Activated CD4-positive, alpha-beta T cell treated with anti-CD3 and anti-CD28 coated beads for 24 hours (primary cell): Measurements from ENCODE around the gene CD164.
"Not testable (repeated sequence)": the region's sequence is repeated elsewhere in the genome, so short reads cannot be mapped to it uniquely, and the experiment has no call there.

Source experiments
- DNase-seq, 2 donors: peaks; one replicate each; pipeline ENCODE4 v3.0.0-alpha.2; 2020; ENCODE audit warnings: low read depth in 2 of 2

CD164 gene

DNA sequence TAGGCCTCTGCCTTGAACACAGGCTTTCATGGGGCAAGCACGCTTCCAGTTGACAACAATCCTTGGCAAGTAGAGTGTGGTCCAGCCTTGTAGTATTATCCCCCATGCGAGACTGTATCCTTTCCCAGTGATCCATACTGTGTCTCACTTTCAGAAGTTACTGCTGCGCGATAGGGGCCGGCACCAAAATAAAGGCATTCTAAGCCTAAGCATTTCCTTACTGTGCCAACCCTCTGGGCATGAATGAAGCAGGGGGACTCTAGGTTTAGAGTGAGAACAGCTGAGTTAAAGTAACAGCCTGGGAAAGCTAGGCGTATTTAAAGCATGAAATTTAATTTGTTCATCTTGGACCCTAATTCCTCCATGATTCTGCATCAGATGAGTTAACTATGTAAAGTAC, 39.4 kb downstream of the CD164 start:
- no peak for DNase-seq

GRCh38 chr6:109342506-109342905, 39.8 kb downstream of the CD164 start:
- no peak for DNase-seq

DNA sequence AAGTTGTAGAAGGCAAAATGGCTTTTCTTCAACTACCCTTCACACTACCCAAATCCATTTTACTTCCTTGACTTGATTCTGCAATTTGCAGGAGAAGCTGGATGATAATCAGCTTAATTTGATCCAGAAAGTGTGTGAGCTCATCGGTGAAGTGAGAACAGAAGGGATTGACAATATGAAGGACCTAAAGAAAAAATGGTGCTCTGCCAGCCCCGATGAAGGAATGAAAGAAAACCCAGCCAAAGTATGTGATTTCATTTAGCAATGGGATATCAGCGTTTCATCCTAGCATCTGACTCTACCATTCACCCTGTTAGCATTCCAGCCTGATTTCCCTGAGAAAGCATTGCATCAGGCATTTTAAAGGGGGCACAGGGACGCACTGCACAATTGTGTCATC, 41.5 kb downstream of the CD164 start:
- no peak for DNase-seq

- DNase-seq: no peak
These were observed 42.2 kb downstream of the CD164 start for GRCh38 chr6:109339906-109340678.

DNA sequence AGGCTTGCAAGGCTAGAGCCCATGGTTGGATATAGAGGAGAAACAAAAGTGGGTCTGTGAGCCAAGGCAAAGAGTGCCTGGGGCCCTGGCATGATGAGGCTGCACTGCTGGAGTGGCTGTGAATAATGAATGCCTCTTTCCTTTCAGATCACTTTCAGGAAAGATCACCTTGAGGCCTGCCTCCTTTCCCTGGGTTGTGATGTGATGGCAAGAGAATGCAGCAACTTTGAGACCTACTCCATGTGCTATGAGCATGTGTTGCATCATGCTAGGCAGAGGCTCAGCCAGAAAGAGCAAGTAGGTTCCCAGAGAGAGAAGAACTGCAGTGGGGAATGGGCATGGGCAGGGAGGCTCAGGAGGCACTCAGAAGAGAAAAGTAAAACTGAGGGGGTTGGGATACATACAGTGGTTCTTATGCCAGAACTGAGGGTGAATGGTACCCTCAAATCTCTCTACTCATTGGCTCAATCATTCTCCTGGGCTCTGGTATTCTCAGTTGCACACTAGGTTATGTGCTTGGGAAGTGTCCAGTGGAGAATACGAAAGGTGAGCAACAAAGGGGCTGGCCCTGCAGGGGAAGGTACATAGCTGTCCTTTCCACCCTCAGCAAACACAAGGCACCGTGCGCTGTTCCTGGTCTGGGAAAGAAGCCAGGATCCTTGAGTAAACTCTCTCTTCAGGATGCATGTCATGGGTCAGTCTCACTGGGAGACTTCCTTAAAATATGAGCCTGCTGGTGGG, 45.9 kb downstream of the CD164 start:
- DNase-seq: no peak

GRCh38 chr6:109333870-109334269, 48.4 kb downstream of the CD164 start:
- DNase-seq: not testable (repeated sequence)

DNA sequence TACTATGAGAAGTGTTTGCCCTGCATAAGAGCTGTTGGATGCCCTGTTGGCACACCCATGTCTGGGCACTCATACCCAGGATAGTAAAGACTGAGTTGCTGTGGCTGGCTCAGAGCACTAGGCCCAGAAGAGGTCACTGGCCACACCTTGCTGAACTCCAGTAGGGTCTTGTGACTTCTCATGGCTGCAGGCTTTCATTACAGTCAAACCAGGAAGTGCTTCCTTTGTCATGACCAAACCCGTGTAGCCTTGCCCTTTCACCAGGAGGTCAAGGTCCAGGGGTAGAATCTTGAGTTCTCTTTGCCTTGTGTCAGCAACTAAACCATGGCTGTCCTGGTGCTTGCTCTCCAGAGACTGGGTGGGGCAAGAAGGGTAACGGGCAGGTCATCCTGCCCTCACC, 49.5 kb downstream of the CD164 start:
- DNase-seq: no peak

DNA sequence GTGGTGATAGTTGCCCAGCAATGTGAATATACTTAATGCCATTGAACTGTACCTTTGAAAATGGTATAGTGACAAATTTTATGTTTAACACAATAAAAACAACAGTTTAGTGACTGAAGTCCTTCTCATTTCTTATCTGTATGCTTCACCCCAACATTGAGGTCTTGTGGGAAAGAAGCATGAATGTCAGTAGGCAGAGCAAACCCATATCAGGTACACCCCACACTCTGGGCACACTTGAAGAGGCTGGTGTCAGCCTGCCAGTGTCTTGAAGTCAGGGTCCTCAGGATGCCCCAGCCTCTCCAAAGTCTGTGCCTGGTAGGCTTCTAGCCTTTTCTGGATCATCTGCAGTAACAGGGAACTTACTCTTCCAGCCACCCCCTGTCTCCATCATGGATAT, 51.2 kb downstream of the CD164 start:
- DNase-seq: no peak

DNA sequence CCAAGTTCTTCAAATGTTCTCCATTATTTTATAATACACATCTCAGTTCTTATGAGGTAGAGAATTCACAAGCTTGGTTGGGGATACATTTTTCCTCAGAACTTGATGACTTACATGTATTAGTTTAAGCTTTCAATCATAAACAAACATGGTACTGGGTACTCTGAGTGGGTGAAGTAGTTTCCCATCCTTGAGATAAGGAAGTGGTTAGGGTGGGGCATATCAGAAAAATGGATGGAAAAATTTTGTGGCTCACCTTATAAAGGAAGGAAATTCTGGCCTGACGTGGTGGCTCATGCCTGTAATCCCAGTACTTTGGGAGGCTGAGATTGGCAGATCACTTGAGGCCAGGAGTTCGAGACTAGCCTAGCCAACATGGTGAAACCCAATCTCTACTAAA, 52.0 kb downstream of the CD164 start:
- DNase-seq: no peak

DNA sequence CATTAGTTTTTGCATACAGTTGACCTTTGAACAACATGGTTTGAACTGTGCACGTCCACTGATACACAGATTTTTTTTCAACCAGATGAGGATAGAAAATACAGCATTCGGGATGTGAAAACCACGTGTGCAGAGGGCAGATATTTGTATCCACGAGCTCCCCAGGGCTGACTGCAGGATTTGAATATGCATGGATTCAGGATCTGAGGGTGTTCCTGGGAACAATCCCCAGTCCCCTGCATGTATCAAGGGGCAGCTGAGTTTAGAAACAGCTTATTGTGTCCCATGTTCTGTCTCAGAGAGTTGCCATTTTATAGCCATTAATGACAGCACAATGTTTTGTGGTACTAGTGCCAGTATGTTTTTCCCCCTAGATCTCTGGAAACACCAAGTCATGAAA, 53.6 kb downstream of the CD164 start:
- no peak for DNase-seq

DNA sequence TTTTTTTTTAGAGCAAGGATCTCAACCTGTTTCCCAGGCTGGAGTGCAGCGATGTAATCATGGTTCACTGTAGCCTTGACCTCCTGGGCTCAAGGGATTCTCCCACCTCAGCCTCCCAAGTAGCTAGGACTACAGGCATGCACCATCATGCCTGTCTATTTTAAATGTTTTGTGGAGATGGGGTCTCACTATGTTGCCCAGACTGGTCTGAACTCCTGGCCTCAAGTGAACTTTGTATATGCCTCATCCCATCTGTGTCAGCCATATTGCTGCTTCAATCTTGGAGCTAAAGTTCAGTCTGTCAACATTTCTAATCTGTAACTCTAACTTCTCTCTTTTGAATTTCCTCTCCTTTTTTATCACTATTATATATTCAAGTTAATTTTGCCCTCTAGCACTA, 54.3 kb downstream of the CD164 start:
- no peak for DNase-seq

- DNase-seq: no peak
These were observed 54.8 kb downstream of the CD164 start for GRCh38 chr6:109327491-109327890.

DNA sequence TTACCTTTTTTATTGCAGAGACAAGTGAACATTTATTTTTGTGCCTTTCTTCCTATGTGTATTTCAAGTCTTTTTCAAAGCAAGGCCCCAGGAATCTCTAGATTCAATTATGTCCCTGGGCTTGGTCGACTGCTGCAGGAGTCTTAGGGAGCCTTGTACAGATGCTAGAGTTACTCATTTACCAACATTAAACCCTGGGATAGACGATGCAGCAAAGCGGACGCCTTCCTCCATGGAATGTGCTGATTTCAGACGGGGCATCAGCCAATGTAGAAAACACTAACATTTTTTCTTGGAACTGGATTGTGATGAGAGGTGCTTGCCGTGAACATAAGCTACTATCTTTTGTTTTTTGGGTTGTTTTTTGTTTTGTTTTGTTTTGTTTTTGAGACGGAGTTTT, 55.9 kb downstream of the CD164 start:
- no peak for DNase-seq

GRCh38 chr6:109325400-109325801, 56.9 kb downstream of the CD164 start:
- DNase-seq: no peak

- no peak for DNase-seq
These were observed 59.0 kb downstream of the CD164 start for GRCh38 chr6:109323241-109323640.

DNA sequence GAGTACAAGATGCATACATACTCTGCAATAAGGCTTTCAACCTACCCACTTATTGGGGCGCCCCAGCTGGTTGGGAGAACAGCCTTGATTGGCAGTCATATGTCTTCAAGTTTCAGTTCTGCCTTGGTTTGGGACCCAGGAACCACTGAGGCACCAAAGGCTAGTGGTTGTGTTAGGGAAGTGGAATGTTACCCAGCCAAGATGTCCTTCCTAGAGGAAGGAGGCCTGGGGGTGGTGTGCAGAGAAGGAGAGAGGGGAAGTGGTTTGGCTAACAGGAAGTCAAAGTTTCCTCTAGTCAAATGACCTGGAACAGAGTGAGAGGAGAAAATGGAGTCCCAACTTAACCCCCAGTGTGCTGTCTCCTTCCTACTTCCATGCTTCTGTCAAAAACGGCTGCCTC, 59.4 kb downstream of the CD164 start:
- DNase-seq: no peak

DNA sequence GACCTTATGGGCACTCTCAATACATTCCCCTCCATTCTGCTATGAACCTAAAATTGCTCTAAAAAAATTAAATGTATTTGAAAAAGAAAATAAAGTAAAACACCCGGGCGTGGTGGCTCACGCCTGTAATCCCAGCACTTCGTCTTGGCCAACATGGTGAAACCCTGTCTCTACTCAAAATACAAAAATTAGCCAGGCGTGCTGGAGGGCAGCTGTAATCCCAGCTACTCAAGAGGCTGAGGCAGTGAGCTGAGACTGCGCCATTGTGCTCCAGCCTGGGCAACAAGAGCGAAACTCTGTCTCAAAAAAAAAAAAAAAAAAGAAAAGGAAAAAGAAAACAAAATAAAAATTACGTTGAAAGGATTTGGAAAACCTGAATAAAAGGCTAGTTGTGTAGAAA, 60.5 kb downstream of the CD164 start:
- no peak for DNase-seq

- DNase-seq: no peak
These were observed 62.2 kb downstream of the CD164 start for GRCh38 chr6:109320072-109320471.

DNA sequence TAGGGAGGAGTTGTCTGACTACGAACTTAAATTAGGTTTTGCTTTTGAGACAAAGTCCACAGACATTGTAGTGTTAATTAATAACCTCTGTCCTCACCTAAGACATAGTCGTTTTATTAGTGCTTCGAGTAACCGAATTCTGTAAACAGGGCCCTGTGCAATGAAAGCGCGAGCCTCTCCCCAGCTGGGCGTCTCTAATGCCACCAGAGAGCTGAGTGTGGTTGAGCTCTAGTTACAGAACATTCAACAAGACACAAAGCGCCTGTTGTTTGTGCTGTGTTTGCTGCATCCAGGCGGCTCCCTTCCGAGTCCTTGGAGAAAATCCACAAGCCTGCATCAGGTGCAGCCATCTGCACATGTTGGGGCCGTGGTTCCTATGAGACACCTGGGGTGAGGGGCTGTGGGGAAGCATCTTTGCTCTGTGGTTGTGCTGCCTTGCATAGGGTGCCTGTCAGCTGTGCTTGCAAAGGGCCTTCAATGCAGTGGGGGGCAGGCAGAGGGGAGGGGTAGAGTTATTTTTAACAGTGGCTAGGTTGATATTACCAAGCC, 63.9 kb downstream of the CD164 start:
- DNase-seq: no peak

DNA sequence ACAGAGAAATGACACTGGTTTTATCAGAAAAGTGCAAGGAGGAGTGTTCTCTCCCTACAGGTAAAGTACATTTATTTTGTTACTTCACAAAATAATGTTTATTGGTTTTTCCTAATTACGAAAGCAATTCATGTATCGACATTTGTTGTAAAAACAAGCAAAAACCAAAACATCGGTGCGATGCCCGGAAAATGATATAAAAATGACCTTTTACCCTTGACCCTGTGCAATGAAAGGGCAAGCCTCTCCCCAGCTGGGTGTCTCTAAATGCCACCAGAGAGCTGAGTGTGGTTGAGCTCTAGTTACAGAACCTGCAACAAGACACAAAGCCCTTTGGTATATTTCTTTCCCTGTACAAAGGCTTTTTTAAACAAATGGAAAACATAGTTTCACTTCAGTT, 65.4 kb downstream of the CD164 start:
- no peak for DNase-seq
